PC-9 (cell line): ENCODE measurements around the gene FAM3D. TPM values are rescaled to one million over a fixed set of nuclear protein-coding genes. Genes with fewer than 3 reads are reported as not detected.

Source experiments
- BruUV-seq: library from RNA; stranded (reverse); fragments of 400-500 nt; replicated peaks from 2 replicates; lab custom pipeline; 2021; lab: Mats Ljungman, UMichigan
- CTCF ChIA-PET: fragments of 300-600 bp; sonication (Branson Sonifier 250); formaldehyde crosslinking; loops from one replicate; lab custom pipeline; 2022; ENCODE audit warnings: antibody characterized with exemption; lab: Charles Lee
- POLR2A ChIA-PET: fragments of 300-600 bp; sonication (Branson Sonifier 250); formaldehyde crosslinking; loops from one replicate; lab custom pipeline; 2022; ENCODE audit warnings: antibody characterized with exemption; ENCODE audit not compliant: unreplicated experiment; lab: Charles Lee
- DNase-seq, 2 experiments: peaks; one replicate each; pipeline versions ENCODE4 v3.0.0 to v3.0.0-alpha.2; 2015 to 2022; ENCODE audit warnings: mixed read lengths in 1 of 2
- H2AFZ ChIP-seq: fragments of 200-600 bp; sonication (generic); 2 replicates; pipeline ENCODE4 v1.8.1; 2017; ENCODE audit warnings: antibody characterized with exemption
- H3F3A ChIP-seq: fragments of 200-600 bp; sonication (generic); 2 replicates; pipeline ENCODE4 v1.8.1; 2017; ENCODE audit warnings: antibody characterized with exemption, mild to moderate bottlenecking, low read depth; ENCODE audit not compliant: insufficient read depth
- H3K27ac ChIP-seq: fragments of 200-600 bp; sonication (generic); 2 replicates; pipeline ENCODE4 v1.6.1; 2016; ENCODE audit warnings: mixed run types
- H3K27me3 ChIP-seq: fragments of 200-600 bp; sonication (generic); 2 replicates; pipeline ENCODE4 v1.6.1; 2016; ENCODE audit warnings: low read depth, mixed run types; ENCODE audit not compliant: insufficient read depth
- H3K36me3 ChIP-seq: fragments of 200-600 bp; sonication (generic); 2 replicates; pipeline ENCODE4 v1.6.1; 2016; ENCODE audit warnings: low read depth, mixed run types
- H3K4me1 ChIP-seq: fragments of 200-600 bp; sonication (generic); replicated peaks from 2 replicates; pipeline ENCODE4 v1.6.1; 2016; ENCODE audit warnings: mixed run types; ENCODE audit not compliant: insufficient read depth
- H3K4me2 ChIP-seq: fragments of 200-600 bp; sonication (generic); 2 replicates; pipeline ENCODE4 v1.6.1; 2017; ENCODE audit warnings: mixed run types
- H3K4me3 ChIP-seq: fragments of 200-600 bp; sonication (generic); 2 replicates; pipeline ENCODE4 v1.6.1; 2016; ENCODE audit warnings: mixed run types
- H3K79me2 ChIP-seq: fragments of 200-600 bp; sonication (generic); 2 replicates; pipeline ENCODE4 v1.6.1; 2017; ENCODE audit warnings: low read depth, mixed run types
- H3K9me2 ChIP-seq: fragments of 200-600 bp; sonication (generic); 2 replicates; pipeline ENCODE4 v1.8.1; 2017; ENCODE audit warnings: mild to moderate bottlenecking; ENCODE audit not compliant: insufficient read depth
- H3K9me3 ChIP-seq: fragments of 200-600 bp; sonication (generic); 2 replicates; pipeline ENCODE4 v1.8.1; 2016; ENCODE audit warnings: low read depth; ENCODE audit not compliant: insufficient read depth
- H4K20me1 ChIP-seq: fragments of 200-600 bp; sonication (generic); 2 replicates; pipeline ENCODE4 v1.8.1; 2017; ENCODE audit not compliant: insufficient read depth
- EZH2 ChIP-seq: fragments of 200-600 bp; sonication (generic); IDR thresholded peaks from 2 replicates; pipeline ENCODE4 v1.8.0; 2017; ENCODE audit warnings: antibody characterized with exemption, low read depth
- intact Hi-C: fragments of 100-400 bp; cut with micrococcal nuclease; formaldehyde crosslinking; loops from one replicate; pipeline ENCODE4 v1.10.0; 2022; ENCODE audit not compliant: unreplicated experiment
- total RNA-seq: library from RNA; stranded (reverse); gene quantifications from 2 replicates; pipeline ENCODE4 v1.2.3, GENCODE V29; 2021
- TF ChIP-seq, protein P1 (sequence below): fragments of 200-600 bp; sonication (generic); conservative IDR thresholded peaks from 2 replicates; pipeline ENCODE4 v1.6.1; 2017; ENCODE audit warnings: mixed run types, antibody characterized with exemption, mild to moderate bottlenecking, moderate library complexity

Gene FAM3D
- total RNA-seq, 1 experiment from 2014 or later, result not detected

DNA sequence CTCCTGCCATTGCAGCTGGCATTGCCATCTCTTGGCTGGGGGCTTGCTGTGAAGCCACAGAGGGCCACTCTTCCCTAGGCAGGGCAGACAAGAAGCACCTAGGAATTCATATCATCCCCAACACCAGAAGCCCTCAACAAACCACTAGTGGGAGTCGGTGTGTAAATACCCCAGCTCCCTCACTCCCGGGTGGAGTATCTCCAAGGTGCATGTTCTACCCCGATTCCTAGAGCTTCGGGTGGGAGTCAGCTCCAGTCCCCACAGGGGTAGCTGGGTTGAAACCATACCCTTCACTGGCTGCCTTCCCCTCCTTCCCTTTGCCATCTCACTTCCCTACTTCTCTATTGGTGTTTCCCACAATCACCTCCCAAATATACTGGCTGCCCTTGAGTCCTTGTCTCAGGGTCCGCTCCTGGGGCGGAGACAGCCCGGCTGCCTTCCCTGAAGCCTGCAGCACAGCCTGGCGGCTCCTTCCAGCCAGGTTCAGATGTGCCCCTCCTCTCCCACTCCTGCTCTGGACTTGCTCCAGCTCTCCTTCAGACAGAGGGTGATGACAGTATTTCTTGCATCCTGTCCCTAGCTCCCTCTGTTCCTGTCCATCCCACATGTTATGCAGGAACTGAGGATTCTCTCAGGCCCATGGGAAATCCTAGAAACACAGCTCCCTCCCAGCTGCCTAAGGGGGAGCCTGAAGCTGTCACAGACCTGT, 33.3 kb downstream of the FAM3D start:
- no peak for TF ChIP-seq EZH2
- TF ChIP-seq, protein P1, sequence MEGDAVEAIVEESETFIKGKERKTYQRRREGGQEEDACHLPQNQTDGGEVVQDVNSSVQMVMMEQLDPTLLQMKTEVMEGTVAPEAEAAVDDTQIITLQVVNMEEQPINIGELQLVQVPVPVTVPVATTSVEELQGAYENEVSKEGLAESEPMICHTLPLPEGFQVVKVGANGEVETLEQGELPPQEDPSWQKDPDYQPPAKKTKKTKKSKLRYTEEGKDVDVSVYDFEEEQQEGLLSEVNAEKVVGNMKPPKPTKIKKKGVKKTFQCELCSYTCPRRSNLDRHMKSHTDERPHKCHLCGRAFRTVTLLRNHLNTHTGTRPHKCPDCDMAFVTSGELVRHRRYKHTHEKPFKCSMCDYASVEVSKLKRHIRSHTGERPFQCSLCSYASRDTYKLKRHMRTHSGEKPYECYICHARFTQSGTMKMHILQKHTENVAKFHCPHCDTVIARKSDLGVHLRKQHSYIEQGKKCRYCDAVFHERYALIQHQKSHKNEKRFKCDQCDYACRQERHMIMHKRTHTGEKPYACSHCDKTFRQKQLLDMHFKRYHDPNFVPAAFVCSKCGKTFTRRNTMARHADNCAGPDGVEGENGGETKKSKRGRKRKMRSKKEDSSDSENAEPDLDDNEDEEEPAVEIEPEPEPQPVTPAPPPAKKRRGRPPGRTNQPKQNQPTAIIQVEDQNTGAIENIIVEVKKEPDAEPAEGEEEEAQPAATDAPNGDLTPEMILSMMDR, result no peak
- Histone ChIP-seq H3K9me2 (no peaks in the 10 kb centered on the region), H3K79me2 (no peaks in the 10 kb centered on the region), H3K27me3 (no peaks in the 10 kb centered on the region), H4K20me1 (no peaks in the 10 kb centered on the region), H3K36me3 (no peaks in the 10 kb centered on the region), H3K9me3 (no peaks in the 10 kb centered on the region), H3F3A (no peaks in the 10 kb centered on the region), H2AFZ (no peak overlapping the region), H3K4me3 (no peak overlapping the region), H3K4me2 (no peak overlapping the region), H3K27ac (no peak overlapping the region), H3K4me1 (0 out of 2 replicates have a peak, but pooled peaks cover under 1% of the 10 kb centered on the region)
- POLR2A ChIA-PET, result no interaction called here
- BruUV-seq, result no TSS peak
- intact Hi-C loops, result loop anchor here (10.0 kb wide), 1 partner anchor 449 kb away; no protein-coding TSS in a partner anchor
- CTCF ChIA-PET, result no interaction called here
- no peak for DNase-seq

DNA sequence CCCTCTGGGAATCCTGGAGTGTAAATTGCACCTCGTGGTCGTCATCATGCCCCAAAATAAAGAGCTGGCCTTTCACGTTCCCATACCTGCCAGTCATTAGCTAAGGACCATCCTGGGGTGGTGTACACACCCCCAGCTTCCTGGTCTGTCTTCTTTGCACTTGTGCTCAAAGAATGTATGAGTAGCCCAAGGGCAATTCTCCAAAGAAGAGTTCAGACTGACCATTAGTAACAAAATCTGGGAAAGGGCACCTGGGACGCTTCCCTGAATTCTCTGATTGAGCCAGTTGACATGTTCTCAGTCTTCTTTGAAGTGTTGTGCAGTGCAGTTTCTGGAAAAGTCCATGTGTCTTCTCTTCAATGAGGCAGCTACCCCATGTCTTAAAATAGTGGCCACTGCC, 34.8 kb downstream of the FAM3D start:
- CTCF ChIA-PET, result interaction anchor here (0.6 kb wide), 1 partner anchor 64 kb away, joined by 9 read pairs; no protein-coding TSS in a partner anchor
- no peaks in the 10 kb centered on the region for H3K9me3 ChIP-seq
- peaks cover 8% of the 10 kb centered on the region; the same call in 1 of the 2 replicates for H3K4me1 ChIP-seq
- DNase-seq, result no peak
- H3K4me3 ChIP-seq, result no peak overlapping the region
- no peaks in the 10 kb centered on the region for H3K27me3 ChIP-seq
- H3K4me2 ChIP-seq, result no peak overlapping the region
- POLR2A ChIA-PET, result no interaction called here
- no peak overlapping the region for H3K27ac ChIP-seq
- no TSS peak for BruUV-seq
- H3K9me2 ChIP-seq, result no peaks in the 10 kb centered on the region
- H3K36me3 ChIP-seq, result no peaks in the 10 kb centered on the region
- no peaks in the 10 kb centered on the region for H3F3A ChIP-seq
- H3K79me2 ChIP-seq, result no peaks in the 10 kb centered on the region
- H2AFZ ChIP-seq, result no peak overlapping the region
- H4K20me1 ChIP-seq, result no peaks in the 10 kb centered on the region
- intact Hi-C loops, result loop anchor here (2.0 to 10.0 kb wide), 2 partner anchors 71 to 447 kb away; no protein-coding TSS in a partner anchor
- TF ChIP-seq EZH2, result no peak
- TF ChIP-seq, protein P1, result no peak

DNA sequence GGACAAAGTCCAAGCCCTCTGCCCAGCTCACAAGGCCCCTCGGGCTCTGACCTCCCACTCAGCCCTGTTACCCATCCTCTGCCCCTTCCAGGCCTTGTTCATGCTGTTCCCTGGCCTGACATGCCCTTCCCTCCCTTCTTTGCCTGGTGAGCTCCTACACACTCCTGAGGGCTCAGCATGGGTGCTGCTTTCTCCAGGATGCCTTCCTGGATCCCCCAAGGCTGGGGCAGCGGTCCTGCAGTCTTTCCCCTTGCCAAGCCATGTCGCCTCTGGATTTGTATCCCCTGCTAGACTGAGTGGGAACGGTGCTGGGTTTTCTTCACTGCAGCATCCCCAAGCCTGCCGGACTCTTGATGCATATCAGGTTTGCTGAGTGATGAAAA, 35.9 kb downstream of the FAM3D start:
- Histone ChIP-seq H3K4me2 (no peak overlapping the region), H3K9me2 (no peaks in the 10 kb centered on the region), H3K27ac (no peak overlapping the region), H3K79me2 (no peaks in the 10 kb centered on the region), H3K4me1 (peaks cover 8% of the 10 kb centered on the region; the same call in 1 of the 2 replicates), H2AFZ (no peak overlapping the region), H3F3A (no peaks in the 10 kb centered on the region), H4K20me1 (no peaks in the 10 kb centered on the region), H3K27me3 (no peaks in the 10 kb centered on the region), H3K36me3 (no peaks in the 10 kb centered on the region), H3K9me3 (no peaks in the 10 kb centered on the region), H3K4me3 (no peak overlapping the region)
- ChIA-PET POLR2A (no interaction called here), CTCF (interaction anchor here (0.7 to 1.2 kb wide), 7 partner anchors 9 to 443 kb away, joined by 3 to 9 read pairs (median 5); partner anchors contain the start of genes PXK and RPP14)
- TF ChIP-seq, protein P1, result no peak
- no peak for TF ChIP-seq EZH2
- no peak for DNase-seq
- BruUV-seq, result no TSS peak
- intact Hi-C loops, result loop anchor here (1.0 to 10.0 kb wide), 4 partner anchors 62 to 446 kb away; no protein-coding TSS in a partner anchor
